ENCODE data around the gene ILRUN. TPM values are rescaled to one million over a fixed set of nuclear protein-coding genes. Genes with fewer than 3 reads are reported as not detected.
A peak's percentile ranks its signal among the peaks of the same experiment; 100 is the strongest.

ILRUN gene
- total RNA-seq, 1 experiment from 2014 or later, result 68.9 TPM

- no peaks in the 10 kb centered on the region; the same call in 1 of the 2 replicates for H3F3A ChIP-seq (ENCODE audit: insufficient read depth, low read depth)
- POLR2A ChIA-PET (ENCODE audit: unreplicated experiment), result interaction anchor here (0.6 to 1.6 kb wide), 3 partner anchors 17 to 546 kb away, joined by 6 to 23 read pairs (median 7); partner anchors contain the start of gene SNRPC
- peaks cover 29% of the 10 kb centered on the region for H3K4me1 ChIP-seq (replicated peaks; ENCODE audit: insufficient read depth)
- no peak for TF ChIP-seq EZH2 (IDR thresholded peaks at IDR 0.05; ENCODE audit: low read depth)
- no peak for TF ChIP-seq CTCF (conservative IDR thresholded peaks at IDR 0.05)
- no peaks in the 10 kb centered on the region for H3K27me3 ChIP-seq (ENCODE audit: insufficient read depth, low read depth)
- no peak for DNase-seq
- CTCF ChIA-PET, result interaction anchor here (0.6 to 0.7 kb wide), 3 partner anchors 14 to 359 kb away, joined by 3 to 11 read pairs (median 8); no protein-coding TSS in a partner anchor
- H3K4me2 ChIP-seq, result peak overlapping the region; percentile 96
- no peaks in the 10 kb centered on the region for H3K9me3 ChIP-seq (ENCODE audit: insufficient read depth, low read depth)
- H2AFZ ChIP-seq, result peak overlapping the region; percentile 93
- intact Hi-C loops (cut with micrococcal nuclease; ENCODE audit: unreplicated experiment), result no loop called here
- peaks cover 58% of the 10 kb centered on the region for H3K79me2 ChIP-seq (ENCODE audit: low read depth)
- peaks cover 8% of the 10 kb centered on the region; the same call in 1 of the 2 replicates for H4K20me1 ChIP-seq (ENCODE audit: insufficient read depth)
- no TSS peak for BruUV-seq (replicated peaks)
- H3K9me2 ChIP-seq (ENCODE audit: insufficient read depth), result no peaks in the 10 kb centered on the region
- peak overlapping the region; percentile 99 for H3K4me3 ChIP-seq
- H3K36me3 ChIP-seq (ENCODE audit: low read depth), result peaks cover 7% of the 10 kb centered on the region; the same call in 1 of the 2 replicates
- peak overlapping the region; percentile 37; the same call in 1 of the 2 replicates for H3K27ac ChIP-seq
These were observed 808 bp downstream of the ILRUN start for GRCh38 chr6:34695729-34696188.

- no peaks in the 10 kb centered on the region for H3K9me3 ChIP-seq (ENCODE audit: insufficient read depth, low read depth)
- BruUV-seq (replicated peaks), result no TSS peak
- H3K79me2 ChIP-seq (ENCODE audit: low read depth), result peaks cover 88% of the 10 kb centered on the region
- intact Hi-C loops (cut with micrococcal nuclease; ENCODE audit: unreplicated experiment), result no loop called here
- no peak overlapping the region for H3K27ac ChIP-seq
- TF ChIP-seq CTCF (conservative IDR thresholded peaks at IDR 0.05), result no peak
- TF ChIP-seq EZH2 (IDR thresholded peaks at IDR 0.05; ENCODE audit: low read depth), result no peak
- no peak overlapping the region for H2AFZ ChIP-seq
- H3K27me3 ChIP-seq (ENCODE audit: insufficient read depth, low read depth), result no peaks in the 10 kb centered on the region
- ChIA-PET POLR2A (ENCODE audit: unreplicated experiment) (no interaction called here), CTCF (no interaction called here)
- no peaks in the 10 kb centered on the region for H3K9me2 ChIP-seq (ENCODE audit: insufficient read depth)
- peaks cover 19% of the 10 kb centered on the region for H4K20me1 ChIP-seq (ENCODE audit: insufficient read depth)
- no peak overlapping the region for H3K4me3 ChIP-seq
- H3K4me2 ChIP-seq, result no peak overlapping the region
- H3K36me3 ChIP-seq (ENCODE audit: low read depth), result peaks cover 16% of the 10 kb centered on the region
- H3F3A ChIP-seq (ENCODE audit: insufficient read depth, low read depth), result no peaks in the 10 kb centered on the region; the same call in 1 of the 2 replicates
- DNase-seq, result no peak
- peaks cover 22% of the 10 kb centered on the region for H3K4me1 ChIP-seq (replicated peaks; ENCODE audit: insufficient read depth)
These were observed 4.3 kb downstream of the ILRUN start for GRCh38 chr6:34692280-34692679.

- no TSS peak for BruUV-seq (replicated peaks)
- intact Hi-C loops (cut with micrococcal nuclease; ENCODE audit: unreplicated experiment), result no loop called here
These were observed 6.8 kb downstream of the ILRUN start for GRCh38 chr6:34689742-34690141.

More at GRCh38 chr6:34689742-34690141, 6.8 kb downstream of the ILRUN start:
- TF ChIP-seq EZH2 (IDR thresholded peaks at IDR 0.05; ENCODE audit: low read depth) (no peak), CTCF (conservative IDR thresholded peaks at IDR 0.05) (no peak)
- Histone ChIP-seq H3K9me3 (ENCODE audit: insufficient read depth, low read depth) (no peaks in the 10 kb centered on the region), H3K27me3 (ENCODE audit: insufficient read depth, low read depth) (no peaks in the 10 kb centered on the region), H2AFZ (no peak overlapping the region), H3K36me3 (ENCODE audit: low read depth) (peaks cover 16% of the 10 kb centered on the region), H3K27ac (no peak overlapping the region), H3K4me3 (no peak overlapping the region), H3K4me2 (no peak overlapping the region), H3K4me1 (replicated peaks; ENCODE audit: insufficient read depth) (peaks cover 11% of the 10 kb centered on the region), H4K20me1 (ENCODE audit: insufficient read depth) (peaks cover 23% of the 10 kb centered on the region), H3K79me2 (ENCODE audit: low read depth) (peaks cover 94% of the 10 kb centered on the region), H3F3A (ENCODE audit: insufficient read depth, low read depth) (peaks cover 2% of the 10 kb centered on the region; the same call in 1 of the 2 replicates), H3K9me2 (ENCODE audit: insufficient read depth) (no peaks in the 10 kb centered on the region)
- POLR2A ChIA-PET (ENCODE audit: unreplicated experiment), result no interaction called here
- DNase-seq, result no peak
- CTCF ChIA-PET, result no interaction called here
